ENCODE measurements around the gene RNASE4. TPM values are rescaled to one million over a fixed set of nuclear protein-coding genes. Genes with fewer than 3 reads are reported as not detected.
A peak's percentile ranks its signal among the peaks of the same experiment; 100 is the strongest.

RNASE4 gene
- total RNA-seq, 1 experiment from 2014 or later = 2.4 TPM

- peaks cover 5% of the 10 kb centered on the region for H3K4me1 Mint-ChIP-seq (ENCODE audit: insufficient read depth, unreplicated experiment)
- no peak for TF ChIP-seq CTCF (IDR thresholded peaks at IDR 0.05; ENCODE audit: unreplicated experiment)
- POLR2A ChIA-PET = interaction anchor here (1.1 to 1.2 kb wide), 2 partner anchors 35 to 44 kb away, joined by 3 read pairs; no protein-coding TSS in a partner anchor
- no peak overlapping the region for H3K27ac Mint-ChIP-seq (ENCODE audit: low read depth, unreplicated experiment)
- no TSS peak for BruUV-seq (replicated peaks)
- no peaks in the 10 kb centered on the region for H3K9me3 Mint-ChIP-seq (ENCODE audit: unreplicated experiment)
- H3K36me3 Mint-ChIP-seq (ENCODE audit: insufficient read depth, unreplicated experiment) = no peaks in the 10 kb centered on the region
- H3K4me3 Mint-ChIP-seq (ENCODE audit: unreplicated experiment) = no peak overlapping the region
- peaks cover 42% of the 10 kb centered on the region for H3K27me3 Mint-ChIP-seq (ENCODE audit: insufficient read depth, unreplicated experiment)
- CTCF ChIA-PET = interaction anchor here (0.6 to 1.6 kb wide), 7 partner anchors 16 to 41 kb away, joined by 3 to 15 read pairs (median 3); no protein-coding TSS in a partner anchor
- intact Hi-C loops (cut with micrococcal nuclease) = no loop called here
- no peak for DNase-seq (ENCODE audit: unreplicated experiment)
Observed at GRCh38 chr14:20656274-20656673, 28.1 kb upstream of the RNASE4 start.

- H3K36me3 Mint-ChIP-seq (ENCODE audit: insufficient read depth, unreplicated experiment) = no peaks in the 10 kb centered on the region
- CTCF ChIA-PET = interaction anchor here (0.6 to 1.6 kb wide), 10 partner anchors 8 to 446 kb away, joined by 3 to 15 read pairs (median 3); no protein-coding TSS in a partner anchor
- POLR2A ChIA-PET = interaction anchor here (0.9 to 1.1 kb wide), 3 partner anchors 23 to 36 kb away, joined by 3 read pairs; no protein-coding TSS in a partner anchor
- peaks cover 7% of the 10 kb centered on the region for H3K4me1 Mint-ChIP-seq (ENCODE audit: insufficient read depth, unreplicated experiment)
- H3K9me3 Mint-ChIP-seq (ENCODE audit: unreplicated experiment) = no peaks in the 10 kb centered on the region
- peaks cover 42% of the 10 kb centered on the region for H3K27me3 Mint-ChIP-seq (ENCODE audit: insufficient read depth, unreplicated experiment)
- intact Hi-C loops (cut with micrococcal nuclease) = no loop called here
- no peak overlapping the region for H3K27ac Mint-ChIP-seq (ENCODE audit: low read depth, unreplicated experiment)
- no TSS peak for BruUV-seq (replicated peaks)
- peak; percentile 10 for TF ChIP-seq CTCF (IDR thresholded peaks at IDR 0.05; ENCODE audit: unreplicated experiment)
- peak; percentile 17 for DNase-seq (ENCODE audit: unreplicated experiment)
- no peak overlapping the region for H3K4me3 Mint-ChIP-seq (ENCODE audit: unreplicated experiment)
Observed at GRCh38 chr14:20657216-20658211, 26.8 kb upstream of the RNASE4 start.

GRCh38 chr14:20658246-20658645 is 26.1 kb upstream of the RNASE4 start:
- ChIA-PET POLR2A (interaction anchor here (1.0 kb wide), 1 partner anchor 32 kb away, joined by 3 read pairs; no protein-coding TSS in a partner anchor), CTCF (interaction anchor here (0.6 to 1.6 kb wide), 4 partner anchors 11 to 180 kb away, joined by 3 to 5 read pairs (median 4); no protein-coding TSS in a partner anchor)
- Mint-ChIP-seq H3K4me1 (ENCODE audit: insufficient read depth, unreplicated experiment) (peaks cover 11% of the 10 kb centered on the region), H3K9me3 (ENCODE audit: unreplicated experiment) (no peaks in the 10 kb centered on the region), H3K27me3 (ENCODE audit: insufficient read depth, unreplicated experiment) (peaks cover 42% of the 10 kb centered on the region), H3K36me3 (ENCODE audit: insufficient read depth, unreplicated experiment) (no peaks in the 10 kb centered on the region), H3K27ac (ENCODE audit: low read depth, unreplicated experiment) (no peak overlapping the region), H3K4me3 (ENCODE audit: unreplicated experiment) (no peak overlapping the region)
- TF ChIP-seq CTCF (IDR thresholded peaks at IDR 0.05; ENCODE audit: unreplicated experiment) = no peak
- intact Hi-C loops (cut with micrococcal nuclease) = no loop called here
- no TSS peak for BruUV-seq (replicated peaks)
- DNase-seq (ENCODE audit: unreplicated experiment) = no peak

- ChIA-PET CTCF (interaction anchor here (1.2 to 1.6 kb wide), 4 partner anchors 10 to 50 kb away, joined by 3 to 5 read pairs (median 4); no protein-coding TSS in a partner anchor), POLR2A (no interaction called here)
- Mint-ChIP-seq H3K9me3 (ENCODE audit: unreplicated experiment) (no peaks in the 10 kb centered on the region), H3K4me3 (ENCODE audit: unreplicated experiment) (no peak overlapping the region), H3K36me3 (ENCODE audit: insufficient read depth, unreplicated experiment) (no peaks in the 10 kb centered on the region), H3K4me1 (ENCODE audit: insufficient read depth, unreplicated experiment) (peaks cover 16% of the 10 kb centered on the region), H3K27ac (ENCODE audit: low read depth, unreplicated experiment) (no peak overlapping the region), H3K27me3 (ENCODE audit: insufficient read depth, unreplicated experiment) (peaks cover 31% of the 10 kb centered on the region)
- intact Hi-C loops (cut with micrococcal nuclease) = no loop called here
- DNase-seq (ENCODE audit: unreplicated experiment) = no peak
- TF ChIP-seq CTCF (IDR thresholded peaks at IDR 0.05; ENCODE audit: unreplicated experiment) = no peak
- no TSS peak for BruUV-seq (replicated peaks)
Observed at GRCh38 chr14:20659336-20659735, 25.0 kb upstream of the RNASE4 start.
